ENCODE measurements around the gene ZNF672.
"Not testable (repeated sequence)": the region's sequence is repeated elsewhere in the genome, so short reads cannot be mapped to it uniquely, and the experiment has no call there.

The ZNF672 gene

DNA sequence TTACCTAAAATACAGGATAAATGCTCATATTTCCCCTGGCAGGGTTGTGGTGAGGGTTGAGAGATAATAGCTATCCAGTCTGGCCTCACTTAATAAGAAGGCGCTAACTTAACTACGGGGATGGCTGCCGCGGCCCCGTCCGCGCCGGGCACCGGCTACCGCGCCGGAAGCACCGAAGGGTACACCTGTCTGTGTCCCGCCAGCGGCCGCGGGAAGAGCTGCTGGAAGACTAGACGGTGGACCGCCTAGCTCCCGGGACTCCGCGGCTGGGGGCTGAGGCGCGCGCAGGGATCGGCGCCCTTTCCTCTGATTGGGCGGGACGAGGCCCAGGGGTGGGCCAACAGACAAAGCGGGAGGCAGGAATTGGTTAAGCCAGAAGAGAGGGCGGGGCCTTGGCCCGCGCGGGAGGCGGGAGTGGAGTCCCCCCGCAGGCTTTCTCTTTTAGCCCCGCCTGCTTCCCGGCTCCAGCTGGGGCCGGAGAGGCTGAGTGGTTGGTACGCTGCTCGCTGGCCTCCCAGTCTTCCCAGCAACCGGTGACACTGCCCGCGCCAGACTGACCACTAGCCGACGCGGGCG lies at the start of gene ZNF672:
TSS of gene ZNF672 (plus strand) at position 444 of the 576 bp plus-strand sequence. CDS start 9,051 bp downstream, outside the sequence.
- peak within 1 kb of the TSS; percentile 64 for H3K4me3 ChIP-seq (ENCODE audit: control insufficient read depth, low read depth, low read length)
- TF ChIP-seq, protein P1, sequence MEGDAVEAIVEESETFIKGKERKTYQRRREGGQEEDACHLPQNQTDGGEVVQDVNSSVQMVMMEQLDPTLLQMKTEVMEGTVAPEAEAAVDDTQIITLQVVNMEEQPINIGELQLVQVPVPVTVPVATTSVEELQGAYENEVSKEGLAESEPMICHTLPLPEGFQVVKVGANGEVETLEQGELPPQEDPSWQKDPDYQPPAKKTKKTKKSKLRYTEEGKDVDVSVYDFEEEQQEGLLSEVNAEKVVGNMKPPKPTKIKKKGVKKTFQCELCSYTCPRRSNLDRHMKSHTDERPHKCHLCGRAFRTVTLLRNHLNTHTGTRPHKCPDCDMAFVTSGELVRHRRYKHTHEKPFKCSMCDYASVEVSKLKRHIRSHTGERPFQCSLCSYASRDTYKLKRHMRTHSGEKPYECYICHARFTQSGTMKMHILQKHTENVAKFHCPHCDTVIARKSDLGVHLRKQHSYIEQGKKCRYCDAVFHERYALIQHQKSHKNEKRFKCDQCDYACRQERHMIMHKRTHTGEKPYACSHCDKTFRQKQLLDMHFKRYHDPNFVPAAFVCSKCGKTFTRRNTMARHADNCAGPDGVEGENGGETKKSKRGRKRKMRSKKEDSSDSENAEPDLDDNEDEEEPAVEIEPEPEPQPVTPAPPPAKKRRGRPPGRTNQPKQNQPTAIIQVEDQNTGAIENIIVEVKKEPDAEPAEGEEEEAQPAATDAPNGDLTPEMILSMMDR (conservative IDR thresholded peaks at IDR 0.05; ENCODE audit: control insufficient read depth, insufficient read depth, low read depth, low read length), result no peak
- DNase-seq (ENCODE audit: low read depth), result peak; percentile 96

GRCh38 chr1:248788327-248788726 lies 49.7 kb upstream of the ZNF672 start:
- TF ChIP-seq, protein P1 (conservative IDR thresholded peaks at IDR 0.05; ENCODE audit: control insufficient read depth, insufficient read depth, low read depth, low read length), result no peak
- DNase-seq (ENCODE audit: low read depth), result no peak
- H3K4me3 ChIP-seq (ENCODE audit: control insufficient read depth, low read depth, low read length), result no peak overlapping the region

DNA sequence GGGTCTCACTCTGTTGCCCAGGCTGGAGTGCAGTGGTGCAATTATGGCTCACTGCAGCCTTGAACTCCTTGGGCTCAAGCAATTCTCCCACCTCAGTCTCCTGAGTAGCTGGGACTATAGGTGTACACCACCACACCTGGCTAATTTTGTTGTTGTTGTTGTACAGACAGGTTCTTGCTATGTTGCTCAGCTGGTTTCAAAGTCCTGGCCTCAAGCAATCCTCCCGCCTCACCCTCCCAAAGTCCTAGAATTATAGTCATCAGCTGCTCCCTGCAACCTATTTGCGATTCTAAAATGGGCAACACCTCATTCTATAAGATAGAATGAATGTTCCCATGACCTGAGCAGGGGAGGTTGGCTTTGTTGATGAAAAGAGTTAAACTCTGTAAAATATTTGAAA lies 48.7 kb upstream of the ZNF672 start:
- not testable (repeated sequence) for H3K4me3 ChIP-seq (ENCODE audit: control insufficient read depth, low read depth, low read length); DNase-seq (ENCODE audit: low read depth)

DNA sequence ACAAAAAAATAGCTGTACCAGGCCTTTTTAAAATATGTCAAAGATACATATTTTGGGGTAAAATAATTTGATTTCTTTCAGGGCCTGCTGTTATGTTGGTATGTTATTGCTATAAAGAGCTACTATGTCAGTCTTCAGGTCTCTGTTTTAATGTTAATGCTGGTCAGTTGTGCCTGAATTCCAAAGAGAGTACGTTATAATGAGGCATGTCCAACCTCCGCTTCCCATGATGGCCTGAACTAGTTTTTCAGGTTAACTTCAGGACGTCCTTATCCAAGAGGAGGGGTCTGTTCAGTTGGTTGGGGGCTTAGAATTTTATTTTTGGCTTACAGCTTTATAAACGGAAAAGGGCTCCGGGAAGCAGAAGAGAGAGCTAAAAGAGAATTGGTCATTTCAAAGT lies 47.6 kb upstream of the ZNF672 start:
- H3K4me3 ChIP-seq (ENCODE audit: control insufficient read depth, low read depth, low read length), result no peak overlapping the region
- TF ChIP-seq, protein P1 (conservative IDR thresholded peaks at IDR 0.05; ENCODE audit: control insufficient read depth, insufficient read depth, low read depth, low read length), result no peak
- no peak for DNase-seq (ENCODE audit: low read depth)

DNA sequence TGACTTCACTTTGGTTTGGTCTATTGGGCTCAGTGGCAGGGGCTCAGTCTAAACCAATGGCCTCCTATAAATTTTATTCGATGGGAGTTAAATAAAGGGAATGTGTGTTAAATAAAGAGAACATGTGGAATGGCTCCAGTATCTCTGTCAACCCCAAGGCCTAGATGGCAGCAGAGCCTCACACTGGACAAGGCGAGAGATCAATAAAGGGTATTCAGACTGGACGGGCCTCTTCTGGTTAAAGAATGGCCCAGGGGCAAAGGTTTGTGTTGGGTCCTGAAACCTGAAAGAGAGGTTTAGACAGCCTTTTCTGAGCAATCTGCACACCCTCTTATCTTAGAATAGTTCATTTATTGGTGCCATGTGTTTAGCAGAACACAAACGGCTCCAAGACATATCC lies 47.0 kb upstream of the ZNF672 start:
- H3K4me3 ChIP-seq (ENCODE audit: control insufficient read depth, low read depth, low read length), result no peak overlapping the region
- TF ChIP-seq, protein P1 (conservative IDR thresholded peaks at IDR 0.05; ENCODE audit: control insufficient read depth, insufficient read depth, low read depth, low read length), result no peak
- DNase-seq (ENCODE audit: low read depth), result no peak

- H3K4me3 ChIP-seq (ENCODE audit: control insufficient read depth, low read depth, low read length), result no peak overlapping the region
- no peak for DNase-seq (ENCODE audit: low read depth)
- TF ChIP-seq, protein P1 (conservative IDR thresholded peaks at IDR 0.05; ENCODE audit: control insufficient read depth, insufficient read depth, low read depth, low read length), result no peak
Observed at GRCh38 chr1:248792342-248792741, 45.7 kb upstream of the ZNF672 start.

DNA sequence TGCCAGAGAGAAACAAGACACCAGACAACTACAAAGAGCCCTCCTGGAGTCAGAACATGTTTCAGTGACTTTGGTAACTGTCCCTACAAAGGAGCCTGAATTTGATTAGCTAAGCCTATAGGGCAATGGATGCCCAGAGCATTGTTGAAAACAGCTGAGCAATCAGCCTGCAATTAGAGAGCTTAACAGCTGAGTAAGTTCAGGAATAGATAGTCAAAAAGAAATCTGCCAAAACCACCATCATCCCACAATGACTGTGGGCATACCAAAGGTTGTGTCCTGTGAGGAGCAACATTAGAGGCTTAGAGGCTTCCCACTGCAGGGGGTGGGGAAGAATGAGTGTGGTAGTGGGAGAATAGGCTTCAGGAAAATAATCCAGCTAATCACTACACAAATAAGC lies 44.4 kb upstream of the ZNF672 start:
- H3K4me3 ChIP-seq (ENCODE audit: control insufficient read depth, low read depth, low read length), result no peak overlapping the region
- TF ChIP-seq, protein P1 (conservative IDR thresholded peaks at IDR 0.05; ENCODE audit: control insufficient read depth, insufficient read depth, low read depth, low read length), result no peak
- DNase-seq (ENCODE audit: low read depth), result no peak

DNA sequence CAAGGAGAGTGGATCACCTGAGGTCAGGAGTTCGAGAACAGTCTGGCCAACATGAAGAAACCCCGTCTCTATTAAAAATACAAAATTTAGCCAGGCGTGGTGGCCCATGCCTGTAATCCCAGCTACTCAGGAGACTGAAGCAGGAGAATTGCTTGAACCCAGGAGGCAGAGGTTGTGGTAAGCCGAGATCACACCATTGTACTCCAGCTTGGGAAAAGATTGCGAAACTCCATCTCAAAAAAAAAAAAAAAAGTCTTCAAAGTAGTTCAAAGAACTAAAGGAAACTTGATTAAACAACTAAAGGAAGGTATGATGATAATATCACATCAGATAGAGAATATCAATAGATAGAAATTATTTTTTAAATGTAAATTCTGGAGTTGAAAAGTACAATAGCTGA lies 43.4 kb upstream of the ZNF672 start:
- H3K4me3 ChIP-seq (ENCODE audit: control insufficient read depth, low read depth, low read length); DNase-seq (ENCODE audit: low read depth): not testable (repeated sequence)
